Measurements from ENCODE around the gene CRB3. TPM values are rescaled to one million over a fixed set of nuclear protein-coding genes. Genes with fewer than 3 reads are reported as not detected.
"Not testable (repeated sequence)": the region's sequence is repeated elsewhere in the genome, so short reads cannot be mapped to it uniquely, and the experiment has no call there.

CRB3 gene
- total RNA-seq, 1 donor = 0.43 TPM

- no peak for DNase-seq (ENCODE audit: low read depth)
- TF ChIP-seq CTCF (IDR thresholded peaks at IDR 0.05; ENCODE audit: insufficient read depth, low read depth, low read length) = no peak
- no peak overlapping the region for H3K4me3 ChIP-seq (ENCODE audit: low read depth, low read length)
These were observed 37.0 kb downstream of the CRB3 start for GRCh38 chr19:6500837-6501739.

GRCh38 chr19:6501740-6502648, 37.9 kb downstream of the CRB3 start, which contains the start of gene TUBB4A:
TUBB4A (minus strand) TSS chr19:6502309; CDS start chr19:6502212, 97 bp downstream.
- no peak within 1 kb of the TSS for H3K4me3 ChIP-seq (ENCODE audit: low read depth, low read length)
- DNase-seq (ENCODE audit: low read depth) = no peak
- no peak for TF ChIP-seq CTCF (IDR thresholded peaks at IDR 0.05; ENCODE audit: insufficient read depth, low read depth, low read length)

- TF ChIP-seq CTCF (IDR thresholded peaks at IDR 0.05; ENCODE audit: insufficient read depth, low read depth, low read length) = no peak
- no peak for DNase-seq (ENCODE audit: low read depth)
- no peak overlapping the region for H3K4me3 ChIP-seq (ENCODE audit: low read depth, low read length)
These were observed 39.5 kb downstream of the CRB3 start for GRCh38 chr19:6503407-6504201.

- DNase-seq (ENCODE audit: low read depth) = not testable (repeated sequence)
These were observed 44.1 kb downstream of the CRB3 start for GRCh38 chr19:6508028-6508771.

GRCh38 chr19:6509118-6509971, 45.3 kb downstream of the CRB3 start:
- DNase-seq (ENCODE audit: low read depth) = no peak
- no peak overlapping the region for H3K4me3 ChIP-seq (ENCODE audit: low read depth, low read length)
- TF ChIP-seq CTCF (IDR thresholded peaks at IDR 0.05; ENCODE audit: insufficient read depth, low read depth, low read length) = no peak

More at GRCh38 chr19:6508028-6508771, 44.1 kb downstream of the CRB3 start:
- H3K4me3 ChIP-seq (ENCODE audit: low read depth, low read length) = not testable (repeated sequence)

- no peak for TF ChIP-seq CTCF (IDR thresholded peaks at IDR 0.05; ENCODE audit: insufficient read depth, low read depth, low read length)
- no peak overlapping the region for H3K4me3 ChIP-seq (ENCODE audit: low read depth, low read length)
- DNase-seq (ENCODE audit: low read depth) = no peak
These were observed 46.5 kb downstream of the CRB3 start for GRCh38 chr19:6510618-6511017.

Measured in fibroblast of villous mesenchyme (primary cell).